Naive thymus-derived CD8-positive, alpha-beta T cell (primary cell): ENCODE measurements around the gene JMJD7. TPM values are rescaled to one million over a fixed set of nuclear protein-coding genes. Genes with fewer than 3 reads are reported as not detected.

Experiments
- ATAC-seq, 2 donors: fragments of 150-1000 bp; cut with Tn5 transposase in 1 of 2; sonication (Bioruptor Pico), chemical (Tn5 transposase) in 1 of 2; 1 replicate in 1 of 2; 2 replicates in 1 of 2; pipeline ENCODE4 v1.10.0; 2021; ENCODE audit warnings: mild to moderate bottlenecking in 2 of 2, moderate library complexity in 2 of 2
- POLR2A ChIA-PET: fragments of 350-600 bp; sonication (Branson Sonifier 250); formaldehyde crosslinking; loops from one replicate; lab custom pipeline; 2021; ENCODE audit warnings: antibody characterized with exemption; lab: Charles Lee
- DNase-seq, 10 donors: peaks; one replicate each; pipeline versions ENCODE4 v3.0.0 to v3.0.0-alpha.2; 2020 to 2022
- H3K27ac Mint-ChIP-seq, 10 donors: one replicate each; pipeline ENCODE4 v1.8.0; 2020 to 2022; ENCODE audit warnings: mild to moderate bottlenecking in 10 of 10, mixed read lengths in 10 of 10, moderate library complexity in 4 of 10, inconsistent platforms in 1 of 10
- H3K27me3 Mint-ChIP-seq, 5 donors: one replicate each; pipeline ENCODE4 v1.8.0; 2021 to 2022; ENCODE audit warnings: mixed read lengths in 5 of 5
- H3K36me3 Mint-ChIP-seq, 3 donors: one replicate each; pipeline ENCODE4 v1.8.0; 2020 to 2022; ENCODE audit warnings: mixed read lengths in 3 of 3, mild to moderate bottlenecking in 2 of 3, inconsistent platforms in 1 of 3
- H3K4me1 Mint-ChIP-seq, 4 donors: one replicate each; pipeline ENCODE4 v1.8.0; 2021 to 2022; ENCODE audit warnings: mixed read lengths in 4 of 4
- H3K4me3 Mint-ChIP-seq, 10 donors: one replicate each; pipeline ENCODE4 v1.8.0; 2020 to 2022; ENCODE audit warnings: mild to moderate bottlenecking in 10 of 10, mixed read lengths in 10 of 10, moderate library complexity in 6 of 10, inconsistent platforms in 1 of 10
- H3K9me3 Mint-ChIP-seq, 9 donors: one replicate each; pipeline ENCODE4 v1.8.0; 2020 to 2022; ENCODE audit warnings: mixed read lengths in 9 of 9, mild to moderate bottlenecking in 3 of 9, inconsistent platforms in 1 of 9, moderate library complexity in 1 of 9
- polyA plus RNA-seq, 3 donors: library from polyadenylated mRNA; unstranded; fragments of 300-500 nt; fragmentation: Illumina TruSeq; gene quantifications; one replicate each; pipeline ENCODE4 v1.2.3, GENCODE V29; 2021
- total RNA-seq, 8 experiments: library from RNA in 2 of 8; stranded (reverse) in 2 of 8; gene quantifications; one replicate each; pipeline ENCODE4 v1.2.3 and lab custom pipeline; 2021 to 2026

JMJD7 gene
- total RNA-seq: 10 to 100 TPM; 60.2 to 81.4 TPM
- polyA plus RNA-seq: 10 to 100 TPM; 19.1 to 22.6 (median 20.8) TPM
- 0.67 to 8.1 (median 3.9) reads per million in 6 experiments for total RNA-seq (lab: John Stamatoyannopoulos, UW)

- Mint-ChIP-seq H3K4me1 (peaks cover 22 to 56% (median 50%) of the 10 kb centered on the region in 4 donors), H3K27ac (peak within 1 kb of the TSS; percentile 63 to 96 (median 91)), H3K9me3 (no peaks in the 10 kb centered on the region), H3K4me3 (peak within 1 kb of the TSS; percentile 86 to 98 (median 94)), H3K27me3 (no peaks in the 10 kb centered on the region), H3K36me3 (peaks cover 0 to 4% (median 0%) of the 10 kb centered on the region in 3 donors)
- POLR2A ChIA-PET: interaction anchor here (0.6 to 3.7 kb wide), 9 partner anchors 33 to 162 kb away, joined by 3 to 19 read pairs (median 3); partner anchors contain the start of genes MAPKBP1 and SPTBN5
- ATAC-seq: peak; percentile 85 to 88
- peak; percentile 86 to 99 (median 92) for DNase-seq
These were observed at the start of gene JMJD7 for GRCh38 chr15:41827880-41828806. Gene JMJD7, plus strand, starts transcription at chr15:41828092. Its CDS starts 33 bp downstream, at chr15:41828125.

DNA sequence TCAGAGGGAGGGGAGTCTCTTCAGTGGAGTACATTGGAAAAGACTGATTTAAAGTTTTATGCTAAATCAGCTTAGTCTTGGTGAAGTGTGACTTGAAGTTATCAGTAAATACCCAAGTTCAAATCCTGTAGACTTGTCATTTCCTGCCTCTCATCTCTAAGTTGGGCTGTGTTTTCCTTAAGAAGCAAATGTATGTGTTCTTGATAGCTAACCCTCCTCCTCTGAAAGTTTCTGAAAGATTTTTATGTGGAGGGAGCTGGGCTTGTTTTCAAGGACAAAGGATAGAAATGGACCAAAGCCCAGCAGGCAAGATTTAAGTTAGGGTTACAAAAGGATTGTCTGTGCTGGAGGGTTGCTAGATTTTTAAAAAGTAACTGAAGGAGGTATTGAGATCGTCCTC lies 49.4 kb upstream of the JMJD7 start:
- Mint-ChIP-seq H3K36me3 (peaks cover 5 to 28% (median 9%) of the 10 kb centered on the region in 3 donors), H3K4me3 (peak overlapping the region in 6 of 10 donors; percentile 1 to 46 (median 21)), H3K9me3 (no peaks in the 10 kb centered on the region), H3K27me3 (no peaks in the 10 kb centered on the region), H3K27ac (peak overlapping the region in 5 of 10 donors; percentile 19 to 72 (median 54)), H3K4me1 (peaks cover 36 to 89% (median 78%) of the 10 kb centered on the region in 4 donors)
- no peak for ATAC-seq
- DNase-seq: no peak
- POLR2A ChIA-PET: interaction anchor here (0.6 kb wide), 1 partner anchor 88 kb away, joined by 5 read pairs; no protein-coding TSS in a partner anchor

DNA sequence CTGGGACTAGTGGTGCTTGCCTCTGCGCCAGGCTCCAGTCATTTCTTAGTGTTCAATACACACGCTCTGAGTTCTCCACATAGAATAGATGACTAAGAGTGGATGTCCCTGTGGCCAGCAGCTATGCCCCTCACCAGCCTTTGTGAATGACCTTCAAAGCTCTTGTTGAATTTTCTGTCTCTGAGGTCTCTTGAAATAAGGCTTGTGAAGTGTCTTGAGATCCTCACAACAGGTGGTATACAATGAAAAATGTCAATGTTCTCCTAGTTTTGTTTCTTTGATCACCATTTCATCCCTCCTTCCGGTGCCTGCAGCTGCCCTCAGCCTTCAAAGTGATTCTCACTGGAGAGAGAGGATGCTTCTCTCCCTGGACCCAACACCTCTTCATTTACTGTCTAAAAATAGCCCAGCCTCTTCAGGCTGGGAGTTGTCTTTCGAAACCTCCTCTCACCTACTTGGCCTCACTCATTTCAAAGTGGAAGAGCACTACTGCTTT lies 48.2 kb upstream of the JMJD7 start:
- ATAC-seq (no peak), DNase-seq (no peak)
- peak overlapping the region in 7 of 10 donors; percentile 2 to 84 (median 64) for H3K27ac Mint-ChIP-seq
- peaks cover 5 to 28% (median 11%) of the 10 kb centered on the region in 3 donors for H3K36me3 Mint-ChIP-seq
- no peaks in the 10 kb centered on the region for H3K9me3 Mint-ChIP-seq
- H3K4me1 Mint-ChIP-seq: peaks cover 30 to 83% (median 72%) of the 10 kb centered on the region in 4 donors
- H3K4me3 Mint-ChIP-seq: peak overlapping the region in 4 of 10 donors; percentile 8 to 27 (median 11)
- H3K27me3 Mint-ChIP-seq: no peaks in the 10 kb centered on the region
- POLR2A ChIA-PET: no interaction called here

DNA sequence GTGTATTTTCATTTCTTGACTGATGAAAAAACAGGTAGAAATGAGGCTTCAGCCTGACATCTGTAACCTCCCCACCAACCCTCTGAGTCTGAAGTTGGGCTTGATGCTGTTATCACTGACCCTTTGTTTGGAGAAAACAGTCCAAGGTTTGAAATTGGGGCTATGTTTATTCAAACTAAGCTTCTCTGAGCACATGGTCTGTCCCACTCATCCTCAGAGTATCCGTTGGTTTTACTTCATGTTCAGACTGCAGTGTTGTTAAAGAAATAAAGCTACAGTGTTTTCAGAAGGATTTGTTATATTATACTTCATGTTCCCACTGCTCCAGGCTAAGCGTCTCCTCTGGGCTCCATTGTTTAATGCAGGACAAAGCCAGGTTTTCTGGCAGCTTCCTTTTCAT lies 47.6 kb upstream of the JMJD7 start:
- H3K27ac Mint-ChIP-seq: peak overlapping the region in 7 of 10 donors; percentile 2 to 82 (median 25)
- ATAC-seq (no peak), DNase-seq (no peak)
- peaks cover 26 to 78% (median 69%) of the 10 kb centered on the region in 4 donors for H3K4me1 Mint-ChIP-seq
- peak overlapping the region in 2 of 10 donors; percentile 8 to 11 for H3K4me3 Mint-ChIP-seq
- peaks cover 5 to 28% (median 11%) of the 10 kb centered on the region in 3 donors for H3K36me3 Mint-ChIP-seq
- POLR2A ChIA-PET: no interaction called here
- no peaks in the 10 kb centered on the region for H3K27me3 Mint-ChIP-seq
- H3K9me3 Mint-ChIP-seq: no peaks in the 10 kb centered on the region

DNA sequence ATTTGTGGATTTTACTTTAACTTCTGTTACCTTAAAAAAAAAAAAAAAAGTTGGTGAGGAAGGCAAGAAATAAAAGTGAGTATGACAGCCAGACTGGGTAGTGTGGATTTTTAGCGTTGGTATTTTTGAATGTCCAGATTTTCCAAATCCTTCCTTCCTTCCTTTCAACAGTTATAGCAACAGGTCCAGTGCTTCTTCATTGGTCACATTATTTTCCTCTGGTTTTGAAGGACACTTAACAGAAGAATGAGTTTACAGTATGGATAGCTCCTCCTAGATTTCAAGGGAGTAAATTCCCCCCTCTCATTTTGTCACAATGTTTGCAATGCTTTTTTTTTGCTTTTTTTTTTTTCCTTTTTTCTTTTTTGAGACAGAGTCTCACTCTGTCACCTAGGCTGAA lies 47.2 kb upstream of the JMJD7 start:
- H3K36me3 Mint-ChIP-seq: peaks cover 5 to 28% (median 11%) of the 10 kb centered on the region in 3 donors
- H3K27ac Mint-ChIP-seq: peak overlapping the region in 5 of 10 donors; percentile 8 to 64 (median 37)
- H3K9me3 Mint-ChIP-seq: no peaks in the 10 kb centered on the region
- DNase-seq (no peak), ATAC-seq (no peak)
- POLR2A ChIA-PET: interaction anchor here (0.7 kb wide), 2 partner anchors 160 to 191 kb away, joined by 4 read pairs; no protein-coding TSS in a partner anchor
- no peak overlapping the region for H3K4me3 Mint-ChIP-seq
- no peaks in the 10 kb centered on the region for H3K27me3 Mint-ChIP-seq
- H3K4me1 Mint-ChIP-seq: peaks cover 24 to 73% (median 64%) of the 10 kb centered on the region in 4 donors

GRCh38 chr15:41782371-41783282 lies 45.3 kb upstream of the JMJD7 start:
- H3K36me3 Mint-ChIP-seq: peaks cover 5 to 27% (median 10%) of the 10 kb centered on the region in 3 donors
- no peak for ATAC-seq
- peaks cover 16 to 54% (median 46%) of the 10 kb centered on the region in 4 donors for H3K4me1 Mint-ChIP-seq
- H3K27me3 Mint-ChIP-seq: no peaks in the 10 kb centered on the region
- POLR2A ChIA-PET: interaction anchor here (1.4 to 1.5 kb wide), 2 partner anchors 8 to 11 kb away, joined by 3 to 4 read pairs; partner anchors contain the start of gene MAPKBP1
- H3K9me3 Mint-ChIP-seq: no peaks in the 10 kb centered on the region
- peak overlapping the region in 2 of 10 donors; percentile 49 to 82 for H3K27ac Mint-ChIP-seq
- peak overlapping the region in 1 of 10 donors; percentile 62 for H3K4me3 Mint-ChIP-seq
- no peak for DNase-seq

- no peaks in the 10 kb centered on the region for H3K9me3 Mint-ChIP-seq
- ATAC-seq (no peak), DNase-seq (no peak)
- H3K4me3 Mint-ChIP-seq: peak overlapping the region in 1 of 10 donors; percentile 62
- POLR2A ChIA-PET: interaction anchor here (1.4 to 1.5 kb wide), 2 partner anchors 9 to 11 kb away, joined by 3 to 4 read pairs; partner anchors contain the start of gene MAPKBP1
- H3K27me3 Mint-ChIP-seq: no peaks in the 10 kb centered on the region
- H3K27ac Mint-ChIP-seq: peak overlapping the region in 2 of 10 donors; percentile 49 to 82
- H3K36me3 Mint-ChIP-seq: peaks cover 5 to 27% (median 10%) of the 10 kb centered on the region in 3 donors
- peaks cover 13 to 49% (median 41%) of the 10 kb centered on the region in 4 donors for H3K4me1 Mint-ChIP-seq
These were observed 44.6 kb upstream of the JMJD7 start for GRCh38 chr15:41783296-41783695.

GRCh38 chr15:41788262-41788661 lies 39.6 kb upstream of the JMJD7 start:
- H3K4me3 Mint-ChIP-seq: no peak overlapping the region
- no peak for DNase-seq
- H3K36me3 Mint-ChIP-seq: peaks cover 0 to 2% (median under 1%) of the 10 kb centered on the region in 3 donors
- POLR2A ChIA-PET: no interaction called here
- peaks cover 33 to 52% (median 48%) of the 10 kb centered on the region in 4 donors for H3K4me1 Mint-ChIP-seq
- H3K27ac Mint-ChIP-seq: peak overlapping the region in 2 of 10 donors; percentile 18 to 20
- ATAC-seq: no peak
- no peaks in the 10 kb centered on the region for H3K9me3 Mint-ChIP-seq
- H3K27me3 Mint-ChIP-seq: no peaks in the 10 kb centered on the region

- Mint-ChIP-seq H3K27me3 (no peaks in the 10 kb centered on the region), H3K9me3 (no peaks in the 10 kb centered on the region), H3K4me3 (no peak overlapping the region), H3K4me1 (peaks cover 33 to 50% (median 45%) of the 10 kb centered on the region in 4 donors), H3K36me3 (no peaks in the 10 kb centered on the region), H3K27ac (peak overlapping the region in 3 of 10 donors; percentile 4 to 49 (median 7))
- no peak for ATAC-seq
- DNase-seq: no peak
- POLR2A ChIA-PET: no interaction called here
These were observed 38.7 kb upstream of the JMJD7 start for GRCh38 chr15:41789236-41789635.

- ATAC-seq (no peak), DNase-seq (no peak)
- POLR2A ChIA-PET: no interaction called here
- no peaks in the 10 kb centered on the region for H3K27me3 Mint-ChIP-seq
- peak overlapping the region in 1 of 10 donors; percentile 25 for H3K4me3 Mint-ChIP-seq
- H3K9me3 Mint-ChIP-seq: no peaks in the 10 kb centered on the region
- peaks cover 33 to 50% (median 46%) of the 10 kb centered on the region in 4 donors for H3K4me1 Mint-ChIP-seq
- no peaks in the 10 kb centered on the region for H3K36me3 Mint-ChIP-seq
- H3K27ac Mint-ChIP-seq: peak overlapping the region in 3 of 10 donors; percentile 4 to 23 (median 7)
These were observed 38.2 kb upstream of the JMJD7 start for GRCh38 chr15:41789662-41790061.

GRCh38 chr15:41790169-41790568 lies 37.7 kb upstream of the JMJD7 start:
- Mint-ChIP-seq H3K27me3 (no peaks in the 10 kb centered on the region), H3K9me3 (no peaks in the 10 kb centered on the region), H3K4me1 (peaks cover 34 to 53% (median 48%) of the 10 kb centered on the region in 4 donors), H3K27ac (peak overlapping the region in 3 of 10 donors; percentile 4 to 80 (median 23)), H3K4me3 (peak overlapping the region in 3 of 10 donors; percentile 11 to 30 (median 25)), H3K36me3 (no peaks in the 10 kb centered on the region)
- POLR2A ChIA-PET: interaction anchor here (1.6 kb wide), 1 partner anchor 17 kb away, joined by 3 read pairs; no protein-coding TSS in a partner anchor
- ATAC-seq (no peak), DNase-seq (no peak)
